Natural killer cell treated with Interleukin-12 subunit alpha and Interleukin-12 subunit beta and Interleukin-15 and Interleukin-18, amount 100 ng/mL, for 72 hours (primary cell): ENCODE results near the gene MEX3C. TPM values are rescaled to one million over a fixed set of nuclear protein-coding genes. Genes with fewer than 3 reads are reported as not detected.

Source experiments
- ATAC-seq, 2 donors: fragments of 150-1000 bp; cut with Tn5 transposase in 1 of 2; sonication (Bioruptor Pico), chemical (Tn5 transposase) in 1 of 2; 2 replicates each; pipeline ENCODE4 v1.10.0; 2021
- DNase-seq: peaks from one replicate; pipeline ENCODE4 v3.0.0; 2022; ENCODE audit warnings: low spot score
- H3K27ac Mint-ChIP-seq, 2 donors: 1 replicate in 1 of 2; 2 replicates in 1 of 2; pipeline ENCODE4 v1.8.0; 2022; ENCODE audit warnings: mixed read lengths in 2 of 2, mild to moderate bottlenecking in 1 of 2, moderate library complexity in 1 of 2
- H3K27me3 Mint-ChIP-seq, 2 donors: 1 replicate in 1 of 2; 2 replicates in 1 of 2; pipeline ENCODE4 v1.8.0; 2022; ENCODE audit warnings: mixed read lengths in 2 of 2
- H3K36me3 Mint-ChIP-seq: one replicate; pipeline ENCODE4 v1.8.0; 2022; ENCODE audit warnings: mixed read lengths
- H3K4me1 Mint-ChIP-seq, 2 donors: 1 replicate in 1 of 2; 2 replicates in 1 of 2; pipeline ENCODE4 v1.8.0; 2022; ENCODE audit warnings: low read depth in 2 of 2, mixed read lengths in 2 of 2, mild to moderate bottlenecking in 1 of 2
- H3K4me3 Mint-ChIP-seq: one replicate; pipeline ENCODE4 v1.8.0; 2022; ENCODE audit warnings: mixed read lengths
- H3K9me3 Mint-ChIP-seq: 2 replicates; pipeline ENCODE4 v1.8.0; 2022; ENCODE audit warnings: mixed read lengths
- total RNA-seq, 2 donors: library from RNA; stranded (reverse); gene quantifications; one replicate each; pipeline ENCODE4 v1.2.3, GENCODE V29; 2022

The MEX3C gene
- total RNA-seq, 2 donors from 2014 or later: 91.8 to 174 TPM

GRCh38 chr18:51134721-51135120 lies 62.8 kb downstream of the MEX3C start:
- Mint-ChIP-seq H3K4me3 (no peak overlapping the region), H3K9me3 (no peaks in the 10 kb centered on the region), H3K27me3 (no peaks in the 10 kb centered on the region), H3K36me3 (no peaks in the 10 kb centered on the region), H3K27ac (no peak overlapping the region), H3K4me1 (peaks cover 14 to 22% of the 10 kb centered on the region in 2 donors)
- no peak for ATAC-seq
- DNase-seq: no peak

- Mint-ChIP-seq H3K27me3 (no peaks in the 10 kb centered on the region), H3K4me3 (no peak overlapping the region), H3K36me3 (no peaks in the 10 kb centered on the region), H3K4me1 (peaks cover 14 to 22% of the 10 kb centered on the region in 2 donors), H3K27ac (no peak overlapping the region), H3K9me3 (no peaks in the 10 kb centered on the region)
- no peak for ATAC-seq
- DNase-seq: no peak
These were observed 63.8 kb downstream of the MEX3C start for GRCh38 chr18:51133580-51134160.

GRCh38 chr18:51132256-51132935 lies 65.1 kb downstream of the MEX3C start:
- H3K27me3 Mint-ChIP-seq: no peaks in the 10 kb centered on the region
- peaks cover 14 to 22% of the 10 kb centered on the region in 2 donors for H3K4me1 Mint-ChIP-seq
- peak overlapping the region in 1 of 2 donors; percentile 69 for H3K27ac Mint-ChIP-seq
- no peak for DNase-seq
- no peaks in the 10 kb centered on the region for H3K36me3 Mint-ChIP-seq
- no peak overlapping the region for H3K4me3 Mint-ChIP-seq
- no peak for ATAC-seq
- H3K9me3 Mint-ChIP-seq: no peaks in the 10 kb centered on the region

- Mint-ChIP-seq H3K4me3 (no peak overlapping the region), H3K27ac (no peak overlapping the region), H3K36me3 (no peaks in the 10 kb centered on the region), H3K4me1 (peaks cover 14 to 20% of the 10 kb centered on the region in 2 donors), H3K27me3 (no peaks in the 10 kb centered on the region), H3K9me3 (no peaks in the 10 kb centered on the region)
- ATAC-seq: no peak
- no peak for DNase-seq
These were observed 68.9 kb downstream of the MEX3C start for GRCh38 chr18:51128533-51128932.

GRCh38 chr18:51127664-51128063 lies 69.8 kb downstream of the MEX3C start:
- Mint-ChIP-seq H3K4me1 (peaks cover 13 to 20% of the 10 kb centered on the region in 2 donors), H3K27me3 (no peaks in the 10 kb centered on the region), H3K4me3 (no peak overlapping the region), H3K9me3 (no peaks in the 10 kb centered on the region), H3K27ac (no peak overlapping the region), H3K36me3 (no peaks in the 10 kb centered on the region)
- DNase-seq (no peak), ATAC-seq (no peak)

- Mint-ChIP-seq H3K9me3 (no peaks in the 10 kb centered on the region), H3K4me3 (no peak overlapping the region), H3K27ac (peak overlapping the region in 1 of 2 donors; percentile 40), H3K27me3 (no peaks in the 10 kb centered on the region), H3K36me3 (no peaks in the 10 kb centered on the region), H3K4me1 (peaks cover 0 to 7% of the 10 kb centered on the region in 2 donors)
- no peak for DNase-seq
- no peak for ATAC-seq
These were observed 71.5 kb downstream of the MEX3C start for GRCh38 chr18:51125976-51126375.

Other genes starting within 250 kb of the MEX3C start
- 10 to 100 TPM in 1 of 2 donors, 1 to 10 TPM in 1; 8.2 to 10.5 TPM for gene ELAC1, start 229.6 kb downstream of the MEX3C start, total RNA-seq
- gene SMAD4, start 167.5 kb downstream of the MEX3C start, total RNA-seq: 10 to 100 TPM; 64.2 to 67.3 TPM